ENCODE measurements around the gene TCERG1L.

DNA sequence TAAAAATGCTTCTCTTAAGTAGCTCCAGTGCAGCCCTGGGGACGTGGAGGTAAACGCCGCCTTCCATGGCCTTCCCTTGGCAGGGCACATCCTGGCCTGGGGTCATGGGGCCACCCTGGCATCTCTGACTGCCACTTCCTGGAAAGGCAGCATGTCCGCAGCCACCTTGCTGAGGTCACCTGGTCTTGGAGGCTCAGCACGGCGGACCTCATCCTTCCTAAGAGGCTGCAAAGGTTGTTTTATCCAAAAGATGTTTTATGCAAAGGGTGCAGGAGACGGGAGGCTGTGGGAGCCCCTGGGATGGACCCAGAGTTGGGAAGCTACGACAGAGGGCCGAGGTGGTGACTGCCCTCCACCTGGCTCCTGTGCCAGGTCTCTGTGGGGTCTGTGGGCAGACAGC, 106.0 kb downstream of the TCERG1L start:
- no peak for TF ChIP-seq POLR2AphosphoS5 (IDR thresholded peaks at IDR 0.05; ENCODE audit: low read depth, low read length)
- no peak for TF ChIP-seq POLR2A (IDR thresholded peaks at IDR 0.05; ENCODE audit: low read depth, low read length)
